ENCODE measurements around the gene SCGB3A2.

The SCGB3A2 gene

GRCh38 chr5:147911427-147911826 is 32.9 kb downstream of the SCGB3A2 start:
- DNase-seq, result no peak

GRCh38 chr5:147912011-147912410 is 33.5 kb downstream of the SCGB3A2 start:
- no peak for DNase-seq

GRCh38 chr5:147913786-147914185 is 35.3 kb downstream of the SCGB3A2 start:
- no peak for DNase-seq

GRCh38 chr5:147918101-147918685 is 39.7 kb downstream of the SCGB3A2 start:
- DNase-seq, result no peak

GRCh38 chr5:147918899-147919298 is 40.4 kb downstream of the SCGB3A2 start:
- no peak for DNase-seq

GRCh38 chr5:147920420-147921030 is 42.0 kb downstream of the SCGB3A2 start:
- DNase-seq, result no peak

GRCh38 chr5:147921136-147921535 is 42.6 kb downstream of the SCGB3A2 start:
- DNase-seq, result no peak

- no peak for DNase-seq
Observed at GRCh38 chr5:147925020-147925419, 46.5 kb downstream of the SCGB3A2 start.

- no peak for DNase-seq
Observed at GRCh38 chr5:147927901-147928300, 49.4 kb downstream of the SCGB3A2 start.

- no peak for DNase-seq
Observed at GRCh38 chr5:147930769-147931168, 52.3 kb downstream of the SCGB3A2 start.

Measured in SHP77 treated with DMSO at 0.1 percent for 48 hours (cell line).